Astrocyte of the cerebellum (primary cell): Measurements from ENCODE around the gene ZFP91.

ENCODE experiments used
- DNase-seq: peaks from one replicate; pipeline ENCODE4 v3.0.0-alpha.2; 2011; ENCODE audit warnings: low read depth
- H3K4me3 ChIP-seq: 2 replicates; pipeline ENCODE4 v1.5.1; 2011; ENCODE audit warnings: mild to moderate bottlenecking, low read depth, low read length, moderate library complexity
- in situ Hi-C: cut with HindIII; loops from 2 replicates; pipeline ENCODE4 v1.10.0; 2017; ENCODE audit warnings: low sequenced_read_pairs
- TF ChIP-seq, protein P1 (sequence below): IDR thresholded peaks from 2 replicates; pipeline ENCODE4 v1.5.1; 2012; ENCODE audit warnings: low read length, low read depth, moderate library complexity, mild to moderate bottlenecking; ENCODE audit errors: missing control alignments

Gene ZFP91

DNA sequence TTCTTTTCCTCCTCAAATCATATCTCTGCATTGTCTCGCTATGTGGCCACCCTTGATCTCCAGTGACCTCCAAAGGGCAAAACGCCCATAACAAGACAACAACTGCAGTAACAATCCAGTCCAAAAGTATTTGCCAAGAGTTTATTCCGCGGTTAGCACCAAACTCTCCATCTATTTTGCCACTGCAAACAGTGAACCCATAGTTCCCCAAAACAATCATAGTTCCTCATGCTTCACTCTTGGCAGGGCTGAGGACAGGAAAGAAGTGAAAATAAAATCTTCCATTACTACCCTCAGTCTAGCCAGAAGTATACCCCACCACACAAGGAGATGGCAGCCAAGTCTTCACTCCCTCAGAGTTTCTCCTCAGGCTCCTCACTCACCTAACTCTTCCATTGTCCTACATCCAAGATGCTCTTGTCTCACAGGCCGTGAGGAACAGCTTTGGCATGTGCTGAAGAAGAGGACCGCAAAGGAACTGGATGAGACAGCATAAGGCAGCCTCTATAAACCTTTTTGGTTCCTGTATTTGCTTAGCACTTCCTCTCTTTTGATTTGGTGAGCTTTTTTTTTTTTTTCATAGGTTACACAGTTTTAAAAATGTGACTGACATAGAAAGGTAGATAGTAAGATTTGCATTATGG, 3.4 kb upstream of the ZFP91 start, which contains the start of gene LPXN:
LPXN (minus strand) TSS at position 480 of the 644 bp plus-strand sequence; CDS start at position 396, 84 bp downstream.
- TF ChIP-seq, protein P1, sequence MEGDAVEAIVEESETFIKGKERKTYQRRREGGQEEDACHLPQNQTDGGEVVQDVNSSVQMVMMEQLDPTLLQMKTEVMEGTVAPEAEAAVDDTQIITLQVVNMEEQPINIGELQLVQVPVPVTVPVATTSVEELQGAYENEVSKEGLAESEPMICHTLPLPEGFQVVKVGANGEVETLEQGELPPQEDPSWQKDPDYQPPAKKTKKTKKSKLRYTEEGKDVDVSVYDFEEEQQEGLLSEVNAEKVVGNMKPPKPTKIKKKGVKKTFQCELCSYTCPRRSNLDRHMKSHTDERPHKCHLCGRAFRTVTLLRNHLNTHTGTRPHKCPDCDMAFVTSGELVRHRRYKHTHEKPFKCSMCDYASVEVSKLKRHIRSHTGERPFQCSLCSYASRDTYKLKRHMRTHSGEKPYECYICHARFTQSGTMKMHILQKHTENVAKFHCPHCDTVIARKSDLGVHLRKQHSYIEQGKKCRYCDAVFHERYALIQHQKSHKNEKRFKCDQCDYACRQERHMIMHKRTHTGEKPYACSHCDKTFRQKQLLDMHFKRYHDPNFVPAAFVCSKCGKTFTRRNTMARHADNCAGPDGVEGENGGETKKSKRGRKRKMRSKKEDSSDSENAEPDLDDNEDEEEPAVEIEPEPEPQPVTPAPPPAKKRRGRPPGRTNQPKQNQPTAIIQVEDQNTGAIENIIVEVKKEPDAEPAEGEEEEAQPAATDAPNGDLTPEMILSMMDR = no peak
- DNase-seq = no peak
- in situ Hi-C loops = no loop called here
- H3K4me3 ChIP-seq = no peak within 1 kb of the TSS

DNA sequence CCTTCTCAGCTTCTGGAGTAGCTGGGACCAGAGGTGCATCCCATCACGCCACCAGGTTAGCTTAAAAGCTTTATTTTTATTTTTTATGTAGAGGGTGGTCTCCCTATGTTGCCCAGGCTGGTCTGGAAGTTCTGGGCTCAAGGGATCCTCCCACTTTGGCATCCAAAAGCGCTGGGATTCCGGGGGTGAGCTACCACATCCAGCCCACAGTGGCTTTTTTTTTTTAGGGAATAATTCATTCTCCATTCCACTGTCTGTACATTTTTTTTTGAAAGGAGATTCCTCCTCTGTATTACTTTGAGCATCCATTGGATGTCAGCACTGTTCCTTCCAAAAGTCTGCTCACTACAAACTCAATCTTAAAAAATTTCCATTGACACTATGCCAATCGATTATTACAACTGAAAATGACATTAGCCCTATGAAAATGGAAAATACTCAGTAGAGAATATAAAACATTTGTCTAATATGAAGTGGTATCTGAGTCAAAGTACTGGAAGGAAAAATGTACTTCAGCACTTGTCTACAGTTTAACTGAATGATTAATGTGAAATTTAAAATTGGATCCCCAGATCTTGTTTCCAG, 1.9 kb upstream of the ZFP91 start:
- in situ Hi-C loops = no loop called here
- TF ChIP-seq, protein P1 = peak; percentile 52
- H3K4me3 ChIP-seq = peak overlapping the region; percentile 86
- peak; percentile 31 for DNase-seq

DNA sequence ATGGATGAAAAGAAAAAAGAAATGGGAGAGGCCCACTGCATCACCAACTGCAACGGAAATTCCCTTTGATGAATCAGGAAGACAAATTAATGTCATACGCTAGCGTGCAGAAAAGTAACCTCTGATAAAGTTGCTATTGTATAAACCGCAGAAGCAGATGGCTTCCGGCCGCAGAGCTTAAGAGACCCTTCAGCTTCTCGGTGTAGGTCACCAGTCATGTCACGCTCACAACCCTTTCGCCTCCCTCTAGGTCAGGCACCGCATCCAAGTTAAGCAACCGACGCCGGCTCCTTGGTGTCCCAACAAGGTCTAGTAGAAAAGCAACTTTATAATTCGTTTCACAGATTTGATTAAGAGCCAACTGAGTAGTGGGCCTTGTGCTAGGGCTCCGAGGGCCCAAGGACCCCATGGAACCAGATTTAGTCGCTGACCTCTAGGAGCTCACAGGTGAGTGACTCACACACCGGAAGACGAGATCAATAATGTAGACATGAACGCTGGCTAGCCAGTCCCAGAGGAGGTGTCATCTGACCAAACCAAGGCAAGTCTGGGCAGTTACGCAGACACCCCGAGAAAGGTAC, 1.2 kb upstream of the ZFP91 start:
- in situ Hi-C loops = no loop called here
- peak; percentile 53 for DNase-seq
- TF ChIP-seq, protein P1 = no peak
- H3K4me3 ChIP-seq = peak overlapping the region; percentile 86

DNA sequence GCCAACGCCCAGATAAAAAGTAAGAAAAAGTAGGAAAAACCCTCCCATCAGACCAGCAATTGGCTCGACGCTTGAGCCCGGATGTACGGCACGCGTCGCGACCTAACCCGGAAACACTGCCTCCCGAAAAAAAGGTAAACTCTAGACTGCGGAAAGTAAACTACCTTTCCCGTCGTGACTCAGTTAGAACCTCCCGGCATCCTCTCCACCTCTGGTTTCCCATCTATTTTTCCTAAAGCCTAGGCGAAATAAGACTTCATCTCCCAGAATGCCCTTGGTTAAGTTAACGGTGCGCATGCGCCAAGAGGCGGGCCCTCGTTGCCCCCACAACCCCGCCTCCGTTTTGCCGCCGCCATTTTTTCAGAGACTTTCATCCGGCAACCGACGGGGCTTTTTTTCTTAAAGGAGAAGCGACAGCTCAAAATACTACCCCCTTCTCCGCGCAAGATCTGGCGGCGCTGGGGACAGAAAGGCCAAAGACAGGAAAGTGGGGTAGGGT, 678 bp upstream of the ZFP91 start:
- peak; percentile 99 for DNase-seq
- in situ Hi-C loops = no loop called here
- TF ChIP-seq, protein P1 = no peak
- peak overlapping the region; percentile 86 for H3K4me3 ChIP-seq

DNA sequence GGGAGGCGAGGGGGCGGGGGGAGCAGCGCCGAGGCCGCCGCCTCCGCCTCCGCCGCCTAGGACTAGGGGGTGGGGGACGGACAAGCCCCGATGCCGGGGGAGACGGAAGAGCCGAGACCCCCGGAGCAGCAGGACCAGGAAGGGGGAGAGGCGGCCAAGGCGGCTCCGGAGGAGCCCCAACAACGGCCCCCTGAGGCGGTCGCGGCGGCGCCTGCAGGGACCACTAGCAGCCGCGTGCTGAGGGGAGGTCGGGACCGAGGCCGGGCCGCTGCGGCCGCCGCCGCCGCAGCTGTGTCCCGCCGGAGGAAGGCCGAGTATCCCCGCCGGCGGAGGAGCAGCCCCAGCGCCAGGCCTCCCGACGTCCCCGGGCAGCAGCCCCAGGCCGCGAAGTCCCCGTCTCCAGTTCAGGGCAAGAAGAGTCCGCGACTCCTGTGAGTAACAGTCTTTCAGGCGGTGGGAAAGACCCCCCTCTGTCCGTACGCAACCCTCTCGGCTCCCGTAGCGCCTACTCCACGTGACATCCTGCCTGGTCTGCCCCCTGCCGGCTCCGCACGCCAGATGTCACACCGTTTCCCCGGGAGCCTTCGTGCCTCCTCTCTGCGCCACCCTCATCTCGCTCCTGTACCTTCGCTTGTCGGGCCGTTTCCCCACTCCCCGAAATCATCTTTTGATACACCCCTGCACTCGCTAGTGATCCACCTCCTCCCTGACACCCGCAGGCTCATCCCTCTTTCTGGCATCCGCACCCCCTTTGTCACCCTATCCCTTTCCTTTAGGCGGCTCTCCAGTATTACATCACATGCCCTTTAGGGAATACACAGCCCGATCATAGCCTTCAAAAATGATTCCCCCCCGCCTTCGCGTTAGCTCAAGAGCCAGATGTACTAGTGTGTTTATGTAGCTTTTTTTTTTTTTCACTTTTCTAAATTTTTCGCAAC, 598 bp downstream of the ZFP91 start:
- DNase-seq = peak; percentile 76
- in situ Hi-C loops = no loop called here
- TF ChIP-seq, protein P1 = peak; percentile 67
- H3K4me3 ChIP-seq = peak overlapping the region; percentile 86

DNA sequence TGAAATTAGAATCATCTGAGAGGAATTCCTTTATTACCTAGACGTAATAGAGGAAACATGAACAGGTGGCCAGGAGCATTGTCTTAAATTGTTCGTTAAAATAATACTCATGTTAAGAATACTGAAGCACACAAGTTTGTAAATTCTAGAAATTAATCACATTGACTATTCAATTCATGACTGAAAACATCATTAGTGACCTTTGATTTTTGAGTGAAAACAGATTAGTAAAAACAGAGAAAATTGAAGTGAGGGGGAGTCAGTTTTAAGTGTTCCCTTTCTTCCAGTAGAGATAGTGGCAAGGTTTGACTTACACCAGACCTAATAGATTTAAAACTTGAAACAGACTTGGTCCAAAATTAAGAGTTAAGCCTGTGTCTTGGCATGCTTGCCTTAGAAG, 1.4 kb downstream of the ZFP91 start:
- in situ Hi-C loops = no loop called here
- peak overlapping the region; percentile 86 for H3K4me3 ChIP-seq
- TF ChIP-seq, protein P1 = no peak
- no peak for DNase-seq
